Measurements from ENCODE around the gene TGFB2.

Gene TGFB2

DNA sequence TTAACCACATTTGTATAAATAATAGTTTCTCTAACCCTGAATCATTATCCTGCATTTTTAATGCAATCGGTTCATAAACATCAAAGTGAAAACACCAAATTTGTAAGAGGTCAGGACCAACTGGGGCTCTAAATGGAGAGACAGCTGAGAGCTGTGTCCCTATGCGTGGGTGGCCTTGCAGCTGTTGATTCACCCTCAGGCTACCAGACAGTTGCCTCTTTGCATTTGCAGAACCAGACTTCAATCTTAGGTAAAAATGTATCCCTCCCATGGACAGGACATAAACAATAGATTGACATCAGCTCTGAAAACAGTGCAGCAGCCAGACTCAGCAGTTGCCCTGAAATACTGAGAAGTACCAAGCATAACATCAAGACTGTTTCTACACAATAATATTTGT lies 8.8 kb upstream of the TGFB2 start:
- DNase-seq: peak in 2 of 3 experiments; percentile 63 to 92

DNA sequence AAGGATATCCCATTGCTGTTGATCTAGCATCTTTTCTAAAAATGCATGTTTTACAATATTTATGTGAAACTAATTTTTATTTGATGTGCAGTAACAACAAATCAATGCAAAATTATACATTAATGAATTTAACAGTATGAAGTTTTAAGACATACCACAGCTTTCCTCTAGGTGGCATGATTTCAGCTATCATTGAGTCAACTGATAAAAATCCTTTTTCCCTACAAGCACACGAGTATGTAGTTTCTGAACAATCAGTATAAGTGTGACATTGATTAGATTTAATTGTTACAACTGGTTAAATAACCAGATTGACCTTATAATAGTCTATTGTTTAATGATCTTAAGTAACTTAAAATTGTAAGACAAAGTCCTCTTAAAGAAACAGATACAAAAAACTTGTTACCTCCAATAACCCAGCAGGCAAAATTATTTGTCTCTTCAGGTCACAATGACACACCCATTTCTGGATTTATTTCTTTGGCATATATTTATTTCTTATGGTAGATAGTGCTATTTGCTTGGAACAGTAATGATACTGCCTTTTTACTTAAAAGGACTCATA lies 5.8 kb upstream of the TGFB2 start:
- peak in 2 of 3 experiments; percentile 8 to 74 for DNase-seq

DNA sequence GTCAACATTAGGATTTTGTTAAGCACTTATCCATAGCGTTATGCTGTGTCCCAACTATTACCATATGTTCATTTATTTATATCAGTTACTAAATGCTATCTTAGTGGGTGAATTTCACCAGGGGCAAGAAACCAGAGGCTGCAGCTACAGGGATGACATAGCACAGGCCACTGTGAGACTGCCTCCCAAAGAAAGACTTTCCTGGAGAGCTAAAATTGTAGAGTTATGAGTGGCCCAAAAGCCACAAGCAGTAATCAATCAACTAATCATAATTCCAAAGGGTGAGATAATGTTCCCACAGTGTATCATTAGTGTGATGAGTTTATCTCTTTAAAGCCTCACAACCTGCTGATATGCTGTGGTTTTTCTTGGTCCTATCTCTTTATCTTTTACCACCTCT lies 3.8 kb upstream of the TGFB2 start:
- DNase-seq: no peak

DNA sequence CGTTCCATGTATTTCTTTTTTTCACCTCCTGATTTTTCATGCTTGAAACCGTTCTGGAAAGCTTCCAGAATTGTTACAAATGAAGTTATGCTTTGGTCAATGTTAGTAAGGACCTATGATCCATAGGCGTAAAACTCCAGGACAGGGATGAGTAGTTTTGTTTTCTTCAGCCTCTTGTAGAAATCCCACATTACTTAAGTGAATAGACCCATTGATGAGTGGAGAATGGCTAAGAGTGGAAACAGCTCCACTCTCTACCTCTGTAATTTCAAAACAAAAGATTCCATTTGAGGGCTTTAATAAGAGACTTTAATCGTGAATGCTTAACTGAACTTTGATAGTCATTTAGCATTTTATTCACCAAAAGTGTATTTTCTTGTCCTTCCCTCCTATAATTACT lies 3.0 kb upstream of the TGFB2 start:
- DNase-seq: no peak

DNA sequence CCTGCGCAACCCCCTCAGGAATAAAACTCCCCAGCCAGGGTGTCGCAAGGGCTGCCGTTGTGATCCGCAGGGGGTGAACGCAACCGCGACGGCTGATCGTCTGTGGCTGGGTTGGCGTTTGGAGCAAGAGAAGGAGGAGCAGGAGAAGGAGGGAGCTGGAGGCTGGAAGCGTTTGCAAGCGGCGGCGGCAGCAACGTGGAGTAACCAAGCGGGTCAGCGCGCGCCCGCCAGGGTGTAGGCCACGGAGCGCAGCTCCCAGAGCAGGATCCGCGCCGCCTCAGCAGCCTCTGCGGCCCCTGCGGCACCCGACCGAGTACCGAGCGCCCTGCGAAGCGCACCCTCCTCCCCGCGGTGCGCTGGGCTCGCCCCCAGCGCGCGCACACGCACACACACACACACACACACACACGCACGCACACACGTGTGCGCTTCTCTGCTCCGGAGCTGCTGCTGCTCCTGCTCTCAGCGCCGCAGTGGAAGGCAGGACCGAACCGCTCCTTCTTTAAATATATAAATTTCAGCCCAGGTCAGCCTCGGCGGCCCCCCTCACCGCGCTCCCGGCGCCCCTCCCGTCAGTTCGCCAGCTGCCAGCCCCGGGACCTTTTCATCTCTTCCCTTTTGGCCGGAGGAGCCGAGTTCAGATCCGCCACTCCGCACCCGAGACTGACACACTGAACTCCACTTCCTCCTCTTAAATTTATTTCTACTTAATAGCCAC lies 696 bp downstream of the TGFB2 start:
- DNase-seq: peak; percentile 30 to 83 (median 77)

DNA sequence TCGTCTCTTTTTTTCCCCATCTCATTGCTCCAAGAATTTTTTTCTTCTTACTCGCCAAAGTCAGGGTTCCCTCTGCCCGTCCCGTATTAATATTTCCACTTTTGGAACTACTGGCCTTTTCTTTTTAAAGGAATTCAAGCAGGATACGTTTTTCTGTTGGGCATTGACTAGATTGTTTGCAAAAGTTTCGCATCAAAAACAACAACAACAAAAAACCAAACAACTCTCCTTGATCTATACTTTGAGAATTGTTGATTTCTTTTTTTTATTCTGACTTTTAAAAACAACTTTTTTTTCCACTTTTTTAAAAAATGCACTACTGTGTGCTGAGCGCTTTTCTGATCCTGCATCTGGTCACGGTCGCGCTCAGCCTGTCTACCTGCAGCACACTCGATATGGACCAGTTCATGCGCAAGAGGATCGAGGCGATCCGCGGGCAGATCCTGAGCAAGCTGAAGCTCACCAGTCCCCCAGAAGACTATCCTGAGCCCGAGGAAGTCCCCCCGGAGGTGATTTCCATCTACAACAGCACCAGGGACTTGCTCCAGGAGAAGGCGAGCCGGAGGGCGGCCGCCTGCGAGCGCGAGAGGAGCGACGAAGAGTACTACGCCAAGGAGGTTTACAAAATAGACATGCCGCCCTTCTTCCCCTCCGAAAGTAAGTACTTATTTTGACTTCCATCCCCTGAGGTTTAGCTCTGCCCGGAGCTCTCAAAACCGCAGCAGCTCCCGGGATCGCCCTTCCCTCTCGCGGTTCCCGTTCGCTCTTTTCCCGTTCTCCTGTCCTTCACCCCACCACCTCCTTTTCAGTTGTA lies 1.5 kb downstream of the TGFB2 start:
- peak in 2 of 3 experiments; percentile 65 to 70 for DNase-seq

DNA sequence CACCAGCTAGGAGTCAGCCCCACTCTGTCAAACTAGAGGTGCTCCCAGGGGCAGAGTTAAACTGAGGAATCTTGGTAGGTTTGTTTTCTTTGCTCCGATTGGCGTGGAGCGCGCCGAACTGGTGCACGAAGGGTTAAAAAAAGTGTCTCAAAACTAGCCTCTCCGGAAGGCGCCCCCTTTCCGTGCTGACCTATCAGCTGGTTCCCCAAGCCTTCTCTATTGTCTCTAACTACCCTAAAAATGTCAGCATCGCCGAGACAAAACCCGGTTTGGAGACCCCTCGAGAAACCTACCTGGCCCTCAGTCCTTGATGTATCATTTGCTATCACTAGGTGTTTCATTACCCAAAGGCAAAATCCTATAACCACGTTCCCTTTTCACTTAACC lies 2.2 kb downstream of the TGFB2 start:
- peak in 1 of 3 experiments; percentile 68 for DNase-seq

DNA sequence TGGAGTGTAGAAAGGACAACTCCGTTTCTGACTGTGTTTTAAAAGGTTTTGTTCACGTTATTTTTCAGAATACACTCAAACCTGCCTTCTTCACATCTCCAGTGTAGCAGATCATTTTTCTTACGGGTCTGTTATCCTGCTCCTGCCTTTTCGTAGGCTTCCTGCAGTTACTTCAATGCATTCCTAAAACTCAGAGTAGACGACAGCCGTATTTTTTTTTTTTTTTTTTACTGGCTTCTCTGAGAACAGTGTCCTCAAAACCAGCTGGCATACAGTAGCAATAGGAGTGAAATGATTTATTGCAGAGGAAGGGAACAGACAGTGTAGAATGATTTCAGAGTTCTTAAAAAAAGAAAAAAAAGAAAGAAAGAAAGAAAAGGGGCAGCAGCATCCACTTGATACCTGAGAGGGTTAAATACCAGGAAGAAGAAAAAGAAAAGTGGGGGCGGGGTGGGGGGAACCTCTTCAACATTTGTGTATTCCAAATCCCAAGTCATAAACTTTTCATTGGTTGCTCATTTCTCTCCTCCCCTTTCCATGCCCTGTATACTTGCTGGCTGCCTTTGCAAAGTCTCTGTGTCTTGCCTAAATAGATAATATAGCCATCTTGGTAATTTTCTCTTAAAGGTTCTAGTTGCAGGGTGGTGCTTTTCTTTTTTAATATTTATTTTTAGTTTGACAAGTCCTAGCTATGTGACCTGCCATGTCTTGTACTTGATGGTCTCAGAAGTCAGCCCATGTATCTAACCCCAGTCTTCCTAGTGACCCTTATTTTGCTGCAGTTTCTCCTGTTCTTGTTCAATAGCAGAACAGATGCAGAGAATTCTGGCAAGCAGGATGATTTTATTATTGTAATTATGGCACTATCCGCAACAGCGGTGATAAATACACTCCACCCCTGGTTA lies 2.8 kb downstream of the TGFB2 start:
- peak in 2 of 3 experiments; percentile 68 to 85 for DNase-seq

DNA sequence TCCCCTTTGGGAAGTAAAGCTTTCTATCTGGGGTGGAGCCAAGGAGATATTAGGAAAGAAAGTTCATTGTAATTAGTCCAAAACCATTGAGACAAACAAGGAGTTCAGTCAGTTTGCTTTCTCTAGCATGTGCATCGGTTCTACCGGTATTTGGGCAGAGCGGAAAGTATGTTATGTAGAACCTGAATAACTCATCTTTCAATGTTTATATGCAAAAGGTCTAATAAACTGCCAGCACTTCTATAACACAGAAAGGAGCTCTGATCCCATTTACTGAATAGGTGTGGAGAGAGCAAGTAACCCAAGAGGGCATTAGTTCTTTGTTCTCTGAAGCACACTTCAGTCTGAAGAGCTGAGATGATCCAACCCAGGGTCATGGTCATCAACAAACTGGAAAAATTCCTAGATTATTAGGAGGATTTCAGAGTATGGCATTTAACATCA lies 3.5 kb downstream of the TGFB2 start:
- DNase-seq: peak in 2 of 3 experiments; percentile 16 to 68

DNA sequence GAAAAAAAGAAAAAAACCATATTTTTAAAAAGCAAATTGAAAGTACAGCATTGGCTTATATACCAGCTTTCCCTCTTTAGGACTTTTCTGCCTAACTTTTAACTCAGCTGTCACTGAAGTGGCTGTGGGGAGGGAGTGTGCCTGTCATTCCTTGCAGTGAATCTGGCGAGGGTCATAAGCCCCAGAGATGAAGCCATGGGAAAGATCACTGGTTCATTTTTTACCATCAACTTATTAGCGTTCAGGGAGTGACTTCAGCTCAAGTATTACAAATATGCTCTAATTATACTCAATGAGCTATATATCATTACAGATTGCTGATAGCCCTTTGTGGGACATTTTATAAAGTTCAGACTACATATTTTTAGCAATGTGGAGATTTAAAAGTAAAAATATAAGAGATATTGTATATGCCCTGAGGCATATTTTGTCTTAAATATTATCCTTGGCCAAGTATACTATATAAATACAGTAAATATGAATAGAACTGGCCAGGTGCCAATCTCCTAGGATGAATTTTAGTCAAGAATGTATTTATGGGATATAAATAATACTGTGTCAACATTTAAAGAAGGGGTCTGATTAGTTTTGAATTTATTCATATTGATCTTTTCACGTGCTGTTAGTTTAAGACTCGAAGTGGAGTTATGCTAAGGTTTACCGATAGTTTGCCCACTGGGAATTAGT lies 4.4 kb downstream of the TGFB2 start:
- peak in 1 of 3 experiments; percentile 70 for DNase-seq

DNA sequence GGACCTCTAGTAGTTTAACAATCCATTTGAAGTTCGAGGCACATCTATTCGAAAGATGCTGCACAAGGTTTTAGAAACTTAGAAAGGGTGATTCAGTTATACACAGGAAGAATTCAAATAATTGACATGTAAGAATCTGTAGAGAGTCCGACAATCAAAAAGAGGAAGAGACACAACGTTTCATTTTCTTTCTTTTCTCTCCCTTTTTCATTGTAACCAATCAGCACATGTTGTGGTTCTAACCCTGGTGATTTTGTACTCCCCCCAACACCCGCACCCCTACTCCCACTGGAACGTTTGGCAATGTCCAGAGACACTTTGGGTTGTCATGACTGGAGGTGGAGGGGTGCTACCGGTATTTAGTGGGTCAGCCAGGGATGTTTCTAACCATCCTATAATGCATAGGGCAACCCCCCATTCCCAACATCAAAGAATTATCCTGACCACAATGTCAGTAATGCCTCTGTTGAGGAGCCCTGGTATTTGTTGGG lies 4.9 kb downstream of the TGFB2 start:
- no peak for DNase-seq

DNA sequence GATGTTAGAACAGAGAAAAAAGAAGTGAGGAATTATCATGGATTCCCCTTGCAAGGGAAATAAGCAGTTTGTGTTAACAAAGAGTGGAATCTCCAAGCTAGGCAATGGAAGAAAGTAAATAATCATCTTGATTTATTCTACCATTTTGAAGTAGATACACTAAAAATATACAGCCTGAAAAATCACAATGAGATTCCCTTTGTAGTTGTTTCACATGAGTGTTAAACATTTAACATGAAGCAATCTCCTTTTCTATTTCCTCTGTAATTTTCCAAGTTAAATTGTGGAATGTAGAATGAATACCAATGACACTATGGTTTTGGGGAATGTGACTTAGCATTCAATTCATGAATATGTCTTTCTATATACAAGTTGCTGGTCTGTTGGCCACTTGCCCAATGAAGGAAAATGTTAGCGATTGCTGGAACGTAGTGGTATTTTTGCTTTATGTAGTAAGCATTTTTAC lies 5.7 kb downstream of the TGFB2 start:
- DNase-seq: no peak

DNA sequence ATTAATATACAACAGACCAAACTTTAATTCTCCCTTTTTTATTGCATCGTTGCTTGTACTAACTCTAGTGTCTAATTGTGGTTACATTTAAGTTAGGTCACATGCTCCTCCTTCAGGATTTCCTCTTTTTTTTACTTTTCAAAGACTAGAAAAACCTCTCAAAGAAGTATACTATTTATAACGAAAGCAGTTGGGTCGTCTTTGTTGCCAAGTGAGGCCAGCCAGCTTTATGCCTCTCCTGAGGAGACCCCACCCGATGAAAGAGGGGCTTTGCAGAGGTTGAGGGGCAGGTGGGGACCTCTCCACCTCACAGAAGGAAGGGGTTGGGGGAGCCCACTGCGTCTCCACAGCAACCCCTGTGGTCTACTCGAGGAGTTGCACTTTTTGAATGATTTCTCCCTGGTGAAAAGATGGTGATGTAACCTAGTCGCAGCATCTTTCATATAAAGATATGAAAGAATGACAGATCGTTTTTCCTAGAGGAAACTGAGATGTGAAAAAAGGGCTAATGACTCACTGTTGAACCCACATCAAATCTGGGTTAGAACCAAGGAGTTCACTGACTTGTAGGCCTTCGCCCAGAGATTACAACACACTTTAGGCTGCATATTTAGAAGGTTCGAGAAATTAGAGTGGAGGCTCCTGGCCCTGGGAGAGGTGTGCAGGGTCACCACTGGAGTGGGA lies 6.4 kb downstream of the TGFB2 start:
- DNase-seq: no peak

DNA sequence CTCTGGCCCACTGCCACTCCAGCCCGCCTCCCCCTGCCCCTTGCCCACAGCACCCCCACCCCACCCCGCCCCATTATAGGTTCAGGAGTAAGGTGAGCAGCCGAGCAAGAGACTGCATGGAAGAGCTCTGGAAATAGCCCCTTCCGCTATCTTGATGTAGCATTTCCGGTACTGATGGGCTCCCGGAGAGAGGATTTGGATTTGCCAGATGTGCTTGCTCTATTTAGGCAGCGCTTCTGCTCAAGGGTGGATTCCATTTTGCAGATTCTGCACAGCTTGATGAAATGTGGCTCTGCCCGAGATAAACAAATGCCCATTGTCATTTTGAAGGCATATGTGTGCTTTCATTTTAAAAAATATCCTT lies 6.9 kb downstream of the TGFB2 start:
- no peak for DNase-seq

DNA sequence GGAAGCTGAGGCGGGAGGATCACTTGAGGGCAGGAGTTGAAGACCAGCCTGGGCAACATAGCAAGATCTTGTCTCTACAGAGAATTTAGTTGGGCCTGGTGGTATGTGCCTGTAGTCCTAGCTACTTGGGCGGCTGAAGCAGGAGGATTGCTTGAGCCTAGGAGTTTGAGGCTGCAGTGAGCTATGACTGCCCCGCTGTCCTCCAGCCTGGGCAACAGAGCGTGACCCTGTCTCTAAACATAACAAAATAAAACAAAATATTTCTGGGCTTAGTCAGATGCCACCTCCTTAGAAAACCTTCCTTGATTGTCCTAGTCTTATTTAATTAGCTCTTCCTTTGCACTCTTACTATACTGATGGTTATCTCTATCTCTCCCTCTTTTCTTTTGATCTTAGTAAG lies 8.5 kb downstream of the TGFB2 start:
- no peak for DNase-seq

DNA sequence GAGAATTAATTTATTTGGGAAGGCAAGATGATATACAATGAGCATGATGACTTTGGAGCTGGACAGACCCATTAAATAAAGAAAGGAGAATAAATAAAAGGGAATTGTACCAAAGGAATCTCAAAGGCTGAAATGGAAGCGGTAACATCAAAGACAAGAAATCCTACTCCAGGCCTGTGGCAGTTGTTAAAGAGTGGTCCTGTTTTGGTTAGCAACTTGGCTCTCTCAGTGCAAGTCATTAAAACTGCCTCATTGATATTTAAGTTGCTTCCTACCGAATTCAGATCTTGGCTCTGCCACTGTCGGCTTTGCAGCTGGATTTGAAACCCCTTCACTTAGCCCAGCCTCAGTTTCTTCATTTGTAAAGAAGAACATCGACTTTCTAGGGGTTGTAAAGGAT lies 10.1 kb downstream of the TGFB2 start:
- DNase-seq: no peak

DNA sequence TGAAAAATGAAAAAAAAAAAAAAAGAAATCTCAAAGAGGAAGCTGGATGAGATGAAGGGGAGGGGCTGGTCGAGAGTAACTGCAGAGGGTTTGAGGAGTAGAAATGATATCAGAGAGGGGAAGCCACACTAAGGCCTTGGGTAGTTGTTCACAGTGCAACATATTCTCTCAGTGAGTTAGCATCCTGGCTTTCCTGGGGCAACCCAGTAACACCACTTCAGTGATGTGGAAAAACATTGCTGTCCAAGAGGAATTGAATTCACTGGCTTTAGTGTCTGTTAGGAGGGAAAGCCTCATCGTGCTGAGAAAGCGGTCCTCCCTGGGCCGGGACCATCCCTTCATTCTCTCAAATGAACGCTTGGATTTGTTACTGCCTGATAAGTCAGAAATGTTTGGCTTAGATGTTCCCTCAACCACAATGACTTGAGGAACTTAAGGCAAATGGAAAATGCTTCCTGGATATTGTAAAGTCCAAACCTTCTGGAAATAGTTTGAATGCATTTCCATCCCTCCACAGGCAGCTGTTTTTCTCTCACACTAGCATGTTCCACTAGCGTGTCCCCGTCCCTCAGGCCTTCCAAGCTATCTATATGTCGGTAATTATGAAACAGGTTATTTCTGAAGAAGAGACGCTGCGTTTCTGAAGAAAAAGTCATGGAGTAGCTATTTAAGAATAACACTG lies 12.2 kb downstream of the TGFB2 start:
- DNase-seq: no peak

DNA sequence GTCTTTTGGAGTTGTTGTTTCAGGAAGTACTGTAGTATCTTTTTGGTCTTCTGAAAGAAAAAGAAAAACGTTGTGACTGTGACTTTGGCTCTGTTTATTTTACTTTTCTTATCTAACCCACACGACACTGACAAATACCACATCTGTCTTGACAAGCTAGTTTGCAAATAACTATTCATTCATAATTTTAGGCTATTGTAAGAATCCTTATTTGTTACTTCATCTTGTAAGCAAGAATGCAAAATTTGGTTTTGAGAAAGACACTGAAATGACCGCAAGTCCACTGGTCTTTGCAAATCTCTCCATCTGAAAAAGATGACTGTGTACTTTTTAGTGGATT lies 12.7 kb downstream of the TGFB2 start:
- no peak for DNase-seq

DNA sequence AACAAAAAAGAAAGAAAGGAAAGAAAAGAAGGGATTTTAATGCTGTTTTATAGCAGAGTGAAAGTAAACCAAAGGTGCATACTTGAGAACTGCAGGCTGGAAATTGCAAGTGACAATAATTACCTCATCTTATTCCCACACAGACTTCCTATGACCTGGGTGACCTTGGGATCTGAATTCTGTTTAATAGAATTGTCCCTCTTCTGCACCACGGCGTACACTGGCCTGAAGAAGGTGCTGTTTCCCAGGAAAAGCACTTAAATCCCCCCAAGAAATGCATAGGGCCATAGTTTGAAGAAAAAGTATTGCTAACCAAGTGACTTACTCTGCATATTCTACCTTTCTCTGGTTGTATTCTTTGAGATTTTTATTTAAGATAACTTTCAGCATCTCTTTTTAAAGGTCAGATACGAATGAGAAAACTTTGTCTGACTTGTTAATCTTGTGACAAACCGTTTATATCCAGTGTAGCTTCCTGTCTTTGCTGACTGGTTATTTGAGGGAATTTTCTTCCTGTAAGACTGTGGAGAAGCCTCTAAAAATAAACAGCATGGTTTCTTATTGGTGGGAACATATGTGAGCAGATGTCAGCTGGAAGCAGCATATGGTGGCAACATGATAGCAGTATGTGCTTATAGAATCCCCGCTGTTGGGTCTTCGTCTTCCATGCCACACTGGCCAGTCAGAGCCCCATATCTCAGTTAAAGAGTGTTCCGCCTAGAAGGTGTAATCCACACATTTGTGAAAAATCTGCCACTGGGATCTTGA lies 16.3 kb downstream of the TGFB2 start:
- DNase-seq: peak in 2 of 3 experiments; percentile 13 to 60

Measured in NCI-H1417 (cell line).